ENCODE results near the gene GALC. TPM values are rescaled to one million over a fixed set of nuclear protein-coding genes. Genes with fewer than 3 reads are reported as not detected.

Gene GALC
- total RNA-seq, 2 donors from 2014 or later = 17.1 to 18.9 TPM

- no peak for DNase-seq
These were observed 16.5 kb upstream of the GALC start for GRCh38 chr14:88009486-88009885.

GRCh38 chr14:88008039-88008742 lies 15.2 kb upstream of the GALC start:
- intact Hi-C loops (cut with DNase I) = no loop called here
- ATAC-seq (no peak), DNase-seq (no peak)

More at GRCh38 chr14:88009486-88009885, 16.5 kb upstream of the GALC start:
- no peak for ATAC-seq
- intact Hi-C loops (cut with DNase I) = no loop called here

- intact Hi-C loops (cut with DNase I) = no loop called here
- DNase-seq (no peak), ATAC-seq (no peak)
These were observed 14.6 kb upstream of the GALC start for GRCh38 chr14:88007608-88008007.

GRCh38 chr14:88005978-88006851 lies 13.2 kb upstream of the GALC start:
- DNase-seq = no peak
- intact Hi-C loops (cut with DNase I) = no loop called here
- peak; percentile 84 to 86 for ATAC-seq

GRCh38 chr14:88005050-88005481 lies 12.1 kb upstream of the GALC start, which contains the start of gene GPR65:
Gene GPR65 (plus strand): TSS chr14:88005135. CDS start chr14:88010848, 5,713 bp downstream.
- no peak for DNase-seq
- peak; percentile 53 to 59 for ATAC-seq
- intact Hi-C loops (cut with DNase I) = no loop called here

GRCh38 chr14:88004506-88005036 lies 11.6 kb upstream of the GALC start:
- ATAC-seq (no peak), DNase-seq (no peak)
- intact Hi-C loops (cut with DNase I) = no loop called here

GRCh38 chr14:88003425-88003824 lies 10.4 kb upstream of the GALC start:
- intact Hi-C loops (cut with DNase I) = no loop called here
- ATAC-seq = no peak

GRCh38 chr14:88002421-88003075 lies 9.6 kb upstream of the GALC start:
- DNase-seq (no peak), ATAC-seq (peak in 1 of 2 donors; percentile 35)

More at GRCh38 chr14:88003425-88003824, 10.4 kb upstream of the GALC start:
- DNase-seq = no peak

GRCh38 chr14:87999277-87999676 lies 6.3 kb upstream of the GALC start:
- DNase-seq = no peak
- ATAC-seq = peak in 1 of 2 donors; percentile 19
- intact Hi-C loops (cut with DNase I) = no loop called here

More at GRCh38 chr14:88002421-88003075, 9.6 kb upstream of the GALC start:
- intact Hi-C loops (cut with DNase I) = no loop called here

- ATAC-seq = no peak
- intact Hi-C loops (cut with DNase I) = no loop called here
- no peak for DNase-seq
These were observed 5.5 kb upstream of the GALC start for GRCh38 chr14:87998482-87998881.

- intact Hi-C loops (cut with DNase I) = no loop called here
- ATAC-seq (no peak), DNase-seq (no peak)
These were observed 3.3 kb upstream of the GALC start for GRCh38 chr14:87996291-87996592.

GRCh38 chr14:87995500-87996290 lies 2.7 kb upstream of the GALC start:
- intact Hi-C loops (cut with DNase I) = no loop called here
- DNase-seq = no peak
- ATAC-seq = no peak

GRCh38 chr14:87994974-87995373 lies 2.0 kb upstream of the GALC start:
- intact Hi-C loops (cut with DNase I) = no loop called here
- DNase-seq (no peak), ATAC-seq (no peak)

- intact Hi-C loops (cut with DNase I) = no loop called here
These were observed 650 bp downstream of the GALC start for GRCh38 chr14:87992346-87992717.

GRCh38 chr14:87990682-87991081 lies 2.3 kb downstream of the GALC start:
- no peak for ATAC-seq
- no peak for DNase-seq
- intact Hi-C loops (cut with DNase I) = no loop called here

More at GRCh38 chr14:87992346-87992717, 650 bp downstream of the GALC start:
- ATAC-seq (peak; percentile 39 to 54), DNase-seq (peak; percentile 20)

GRCh38 chr14:87989956-87990299 lies 3.1 kb downstream of the GALC start:
- intact Hi-C loops (cut with DNase I) = no loop called here
- no peak for DNase-seq
- no peak for ATAC-seq

- no peak for ATAC-seq
- intact Hi-C loops (cut with DNase I) = no loop called here
- DNase-seq = no peak
These were observed 3.6 kb downstream of the GALC start for GRCh38 chr14:87989221-87989955.

GRCh38 chr14:87979689-87980088 lies 13.3 kb downstream of the GALC start:
- ATAC-seq (peak in 1 of 2 donors; percentile 58), DNase-seq (no peak)
- intact Hi-C loops (cut with DNase I) = no loop called here

All from left cardiac atrium (tissue), 4 donors.